ENCODE measurements around the gene KIF16B. TPM values are rescaled to one million over a fixed set of nuclear protein-coding genes. Genes with fewer than 3 reads are reported as not detected.

KIF16B gene
- total and polyA plus RNA-seq, 7 donors: 18.9 to 49.7 (median 22.4) TPM

DNA sequence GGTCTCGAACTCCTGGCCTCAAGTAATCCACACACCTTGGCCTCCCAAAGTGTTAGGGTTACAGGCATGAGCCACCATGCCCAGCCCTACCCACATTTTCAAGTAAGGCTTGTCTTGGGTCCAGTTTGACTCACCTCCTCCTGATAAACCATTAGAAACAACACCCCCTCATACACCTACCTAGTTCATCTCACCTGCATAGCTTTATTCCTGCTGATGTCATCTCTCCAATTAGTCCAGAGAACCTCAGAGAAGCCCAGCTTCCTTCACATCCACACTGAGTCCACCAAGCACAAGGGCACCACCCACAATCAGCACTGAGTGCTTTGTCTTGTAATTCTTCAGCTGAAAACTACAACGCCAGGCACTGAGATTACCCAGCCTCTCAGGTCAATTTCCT, 35.3 kb downstream of the KIF16B start:
- 91 to 94% methylated on average over 2 of the region's 2 CpGs for WGBS, 2 donors
- TF ChIP-seq POLR2AphosphoS5 (IDR thresholded peaks at IDR 0.05) (no peak), EP300 (IDR thresholded peaks at IDR 0.05) (no peak), POLR2A (IDR thresholded peaks at IDR 0.05) (no peak)
- TF ChIP-seq, protein P1, sequence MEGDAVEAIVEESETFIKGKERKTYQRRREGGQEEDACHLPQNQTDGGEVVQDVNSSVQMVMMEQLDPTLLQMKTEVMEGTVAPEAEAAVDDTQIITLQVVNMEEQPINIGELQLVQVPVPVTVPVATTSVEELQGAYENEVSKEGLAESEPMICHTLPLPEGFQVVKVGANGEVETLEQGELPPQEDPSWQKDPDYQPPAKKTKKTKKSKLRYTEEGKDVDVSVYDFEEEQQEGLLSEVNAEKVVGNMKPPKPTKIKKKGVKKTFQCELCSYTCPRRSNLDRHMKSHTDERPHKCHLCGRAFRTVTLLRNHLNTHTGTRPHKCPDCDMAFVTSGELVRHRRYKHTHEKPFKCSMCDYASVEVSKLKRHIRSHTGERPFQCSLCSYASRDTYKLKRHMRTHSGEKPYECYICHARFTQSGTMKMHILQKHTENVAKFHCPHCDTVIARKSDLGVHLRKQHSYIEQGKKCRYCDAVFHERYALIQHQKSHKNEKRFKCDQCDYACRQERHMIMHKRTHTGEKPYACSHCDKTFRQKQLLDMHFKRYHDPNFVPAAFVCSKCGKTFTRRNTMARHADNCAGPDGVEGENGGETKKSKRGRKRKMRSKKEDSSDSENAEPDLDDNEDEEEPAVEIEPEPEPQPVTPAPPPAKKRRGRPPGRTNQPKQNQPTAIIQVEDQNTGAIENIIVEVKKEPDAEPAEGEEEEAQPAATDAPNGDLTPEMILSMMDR (IDR thresholded peaks at IDR 0.05): no peak
- intact Hi-C loops (cut with DNase I): no loop called here

DNA sequence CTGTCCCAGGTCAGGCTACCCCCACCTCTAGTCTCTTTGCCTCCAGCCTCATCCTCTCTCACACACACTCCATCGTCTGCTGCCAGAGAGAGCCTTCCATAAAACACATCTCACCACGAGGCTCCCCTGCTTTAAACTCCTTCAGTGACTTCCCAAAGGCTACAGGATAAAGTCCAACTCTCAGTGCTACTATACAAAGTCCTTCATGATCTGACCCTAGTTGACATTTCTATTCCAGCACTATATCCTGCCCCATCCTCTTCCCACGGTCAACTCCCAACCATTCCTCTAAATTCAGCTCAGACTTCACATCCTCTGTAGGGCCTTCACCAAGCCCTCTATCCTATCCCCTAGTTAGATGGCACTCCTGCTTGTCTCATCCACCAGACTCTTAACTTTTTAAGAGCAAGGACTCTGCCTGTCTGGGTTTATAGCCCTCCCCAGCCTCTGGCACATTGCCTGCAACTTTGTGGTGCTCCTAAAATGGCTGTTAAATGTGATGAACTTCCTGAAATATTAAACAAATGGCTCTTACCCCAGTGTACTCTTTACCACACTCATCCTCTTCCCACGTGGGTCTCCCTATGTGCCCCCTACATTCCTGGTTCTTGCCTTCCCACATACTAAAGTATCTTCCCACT, 36.1 kb downstream of the KIF16B start:
- peaks cover 0 to 6% (median 0%) of the 10 kb centered on the region in 4 donors for H3K4me1 ChIP-seq
- intact Hi-C loops (cut with DNase I): no loop called here
- H3K9me3 ChIP-seq: no peaks in the 10 kb centered on the region
- TF ChIP-seq POLR2A (IDR thresholded peaks at IDR 0.05) (no peak), EP300 (IDR thresholded peaks at IDR 0.05) (no peak), POLR2AphosphoS5 (IDR thresholded peaks at IDR 0.05) (no peak)
- TF ChIP-seq, protein P1 (IDR thresholded peaks at IDR 0.05): no peak
- H3K4me3 ChIP-seq: no peak overlapping the region
- H3K36me3 ChIP-seq: no peaks in the 10 kb centered on the region
- no peak for DNase-seq
- no peak overlapping the region for H3K27ac ChIP-seq
- no peaks in the 10 kb centered on the region for H3K27me3 ChIP-seq
- 27 to 64% methylated on average over 4 of the region's 4 CpGs for WGBS, 2 donors

More for the DNA sequence above, 35.3 kb downstream of the KIF16B start:
- peaks cover 0 to 6% (median 0%) of the 10 kb centered on the region in 4 donors for H3K4me1 ChIP-seq
- H3K27ac ChIP-seq: no peak overlapping the region
- H3K36me3 ChIP-seq: no peaks in the 10 kb centered on the region
- H3K9me3 ChIP-seq: no peaks in the 10 kb centered on the region
- DNase-seq: no peak
- H3K4me3 ChIP-seq: no peak overlapping the region
- H3K27me3 ChIP-seq: no peaks in the 10 kb centered on the region

DNA sequence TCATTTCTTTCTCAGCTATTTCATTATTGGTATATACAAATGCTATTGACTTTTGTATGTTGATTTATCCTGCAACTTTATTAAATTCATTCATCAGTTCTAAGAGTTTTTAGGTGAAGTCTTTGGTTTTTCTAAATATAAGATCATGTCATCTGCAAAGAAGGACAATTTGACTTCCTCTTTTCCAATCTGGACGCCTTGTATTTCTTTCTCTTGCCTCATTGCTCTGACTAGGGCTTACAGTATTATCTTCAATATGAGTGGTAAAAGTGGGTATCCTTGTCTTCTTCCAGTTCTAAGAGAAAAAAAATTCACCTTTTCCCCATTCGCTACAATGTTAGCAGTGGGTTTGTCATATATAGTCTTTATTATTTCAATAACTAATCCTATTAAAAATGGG, 38.0 kb downstream of the KIF16B start:
- no peak for DNase-seq
- Histone ChIP-seq H3K9me3 (no peaks in the 10 kb centered on the region), H3K36me3 (no peaks in the 10 kb centered on the region), H3K4me3 (no peak overlapping the region), H3K27ac (no peak overlapping the region), H3K4me1 (peaks cover 0 to 6% (median 0%) of the 10 kb centered on the region in 4 donors), H3K27me3 (no peaks in the 10 kb centered on the region)
- intact Hi-C loops (cut with DNase I): no loop called here
- 79 to 96% methylated on average over 2 of the region's 2 CpGs for WGBS, 2 donors
- no peak for TF ChIP-seq POLR2A (IDR thresholded peaks at IDR 0.05)
- no peak for TF ChIP-seq EP300 (IDR thresholded peaks at IDR 0.05)
- TF ChIP-seq POLR2AphosphoS5 (IDR thresholded peaks at IDR 0.05): no peak

DNA sequence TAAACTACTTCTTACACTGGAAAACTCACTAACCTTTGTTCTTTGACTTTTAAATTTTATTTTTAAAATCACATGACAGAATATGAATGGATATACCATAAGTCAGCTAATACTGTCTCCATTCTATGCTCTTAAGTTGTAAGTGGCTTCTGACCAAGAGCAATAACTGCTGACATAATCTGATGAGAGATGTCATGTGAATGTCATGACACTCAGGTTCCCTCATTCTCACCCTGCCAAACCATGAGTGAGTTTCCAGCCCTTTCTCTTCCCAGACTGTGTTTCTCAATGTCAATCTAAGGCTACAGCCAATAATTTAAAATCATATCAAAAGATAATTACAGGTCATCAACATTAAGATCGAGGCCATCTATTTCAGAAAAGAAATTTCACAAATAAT, 39.7 kb downstream of the KIF16B start:
- no peak for DNase-seq
- Histone ChIP-seq H3K9me3 (no peaks in the 10 kb centered on the region), H3K4me1 (peaks cover 0 to 6% (median 0%) of the 10 kb centered on the region in 4 donors), H3K27ac (no peak overlapping the region), H3K27me3 (no peaks in the 10 kb centered on the region), H3K36me3 (no peaks in the 10 kb centered on the region), H3K4me3 (no peak overlapping the region)
- WGBS, 2 donors: 94 to 96% methylated on average over 1 of the region's 1 CpG
- intact Hi-C loops (cut with DNase I): no loop called here
- TF ChIP-seq EP300 (IDR thresholded peaks at IDR 0.05) (no peak), POLR2A (IDR thresholded peaks at IDR 0.05) (no peak), POLR2AphosphoS5 (IDR thresholded peaks at IDR 0.05) (no peak)
- TF ChIP-seq, protein P1 (IDR thresholded peaks at IDR 0.05): no peak

DNA sequence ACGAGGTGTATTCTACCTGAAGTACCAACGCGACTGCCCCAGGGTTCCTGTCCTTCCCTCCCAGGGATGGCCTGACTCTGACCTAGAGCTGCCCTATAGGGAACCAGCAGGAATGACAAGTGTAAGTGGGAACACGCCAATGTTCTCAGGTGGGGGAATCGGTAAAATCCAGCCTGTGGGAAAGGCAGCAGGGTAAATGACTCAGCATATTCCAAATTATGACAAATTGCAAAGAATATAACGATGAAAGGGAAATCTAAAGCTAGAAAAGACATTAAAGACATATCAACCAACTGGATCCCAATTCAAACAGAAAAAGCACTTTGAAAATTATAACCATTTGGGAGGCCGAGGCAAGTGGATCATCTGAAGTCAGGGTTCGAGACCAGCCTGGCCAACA, 41.8 kb downstream of the KIF16B start:
- TF ChIP-seq POLR2AphosphoS5 (IDR thresholded peaks at IDR 0.05) (no peak), POLR2A (IDR thresholded peaks at IDR 0.05) (no peak), EP300 (IDR thresholded peaks at IDR 0.05) (no peak)
- TF ChIP-seq, protein P1 (IDR thresholded peaks at IDR 0.05): no peak
- WGBS, 2 donors: 94 to 95% methylated on average over 8 of the region's 8 CpGs
- Histone ChIP-seq H3K4me1 (no peaks in the 10 kb centered on the region), H3K4me3 (no peak overlapping the region), H3K36me3 (peaks cover 0 to 6% (median 0%) of the 10 kb centered on the region in 4 donors), H3K27ac (no peak overlapping the region), H3K27me3 (no peaks in the 10 kb centered on the region), H3K9me3 (no peaks in the 10 kb centered on the region)
- no peak for DNase-seq
- intact Hi-C loops (cut with DNase I): no loop called here

Data from sigmoid colon (tissue), 7 donors.